H1 (cell line): Measurements from ENCODE around the gene B3GAT1. TPM values are rescaled to one million over a fixed set of nuclear protein-coding genes. Genes with fewer than 3 reads are reported as not detected.

ENCODE experiments used
- CTCF ChIA-PET: fragments of 300-600 bp; sonication (Branson Sonifier 250); formaldehyde crosslinking; loops from one replicate; lab custom pipeline; 2021; ENCODE audit not compliant: partially characterized antibody; lab: Charles Lee
- POLR2A ChIA-PET: fragments of 300-600 bp; sonication (Branson Sonifier 250); formaldehyde crosslinking; loops from one replicate; lab custom pipeline; 2021; ENCODE audit warnings: inconsistent platforms; ENCODE audit not compliant: partially characterized antibody; lab: Charles Lee
- DNase-seq, 2 experiments: peaks; one replicate each; pipeline versions ENCODE4 v3.0.0 to v3.0.0-alpha.2; 2010 to 2022; ENCODE audit warnings: low spot score in 2 of 2, low read depth in 1 of 2, mixed read lengths in 1 of 2
- FAIRE-seq: peaks from 2 replicates; lab custom pipeline; 2011; peaks lifted over from hg19 to GRCh38; lab: Jason Lieb, UNC
- H2AFZ ChIP-seq: 2 replicates; pipeline ENCODE4 v1.8.1; 2012; ENCODE audit warnings: low read length, inconsistent platforms
- H2AK5ac ChIP-seq: 2 replicates; pipeline ENCODE4 v1.6.1; 2013; ENCODE audit warnings: low read depth, low read length
- H2BK120ac ChIP-seq: replicated peaks from 2 replicates; pipeline ENCODE3; 2013; ENCODE audit warnings: low read depth, low read length, inconsistent platforms
- H2BK12ac ChIP-seq: 2 replicates; pipeline ENCODE4 v1.6.1; 2013; ENCODE audit warnings: low read depth, low read length
- H2BK15ac ChIP-seq: 2 replicates; pipeline ENCODE4 v1.6.1; 2013; ENCODE audit warnings: low read length
- H2BK20ac ChIP-seq: 2 replicates; pipeline ENCODE4 v1.6.1; 2013; ENCODE audit warnings: low read length
- H2BK5ac ChIP-seq: 2 replicates; pipeline ENCODE4 v1.6.1; 2013; ENCODE audit warnings: low read depth, low read length
- H3K14ac ChIP-seq: 2 replicates; pipeline ENCODE4 v1.6.1; 2013; ENCODE audit warnings: inconsistent platforms; ENCODE audit not compliant: insufficient read length
- H3K18ac ChIP-seq: 2 replicates; pipeline ENCODE4 v1.6.1; 2013; ENCODE audit warnings: low read length; ENCODE audit errors: extremely low read depth
- H3K23ac ChIP-seq: 2 replicates; pipeline ENCODE4 v1.6.1; 2013; ENCODE audit warnings: inconsistent platforms; ENCODE audit not compliant: insufficient read length
- H3K23me2 ChIP-seq: 2 replicates; pipeline ENCODE4 v1.6.1; 2013; ENCODE audit warnings: low read depth, low read length
- H3K27ac ChIP-seq: 2 replicates; pipeline ENCODE4 v1.6.1; 2011; ENCODE audit warnings: low read depth, low read length, inconsistent platforms
- H3K27me3 ChIP-seq, 4 experiments: replicated peaks in 1 of 4; 1 replicate in 1 of 4; 2 replicates in 3 of 4; pipeline versions ENCODE4 v1.6.1 to v1.8.1; 2011 to 2013; ENCODE audit warnings: low read length in 3 of 4, mild to moderate bottlenecking in 3 of 4, inconsistent platforms in 2 of 4, mixed read lengths in 2 of 4, moderate library complexity in 1 of 4; ENCODE audit not compliant: control insufficient read depth in 3 of 4, insufficient read depth in 3 of 4; ENCODE audit errors: extremely low read depth in 1 of 4
- H3K36me3 ChIP-seq, 4 experiments: 2 replicates each; pipeline versions ENCODE4 v1.6.1 to v1.8.1; 2011 to 2013; ENCODE audit warnings: mild to moderate bottlenecking in 4 of 4, low read length in 3 of 4, moderate library complexity in 2 of 4, control low read depth in 1 of 4, inconsistent platforms in 1 of 4; ENCODE audit not compliant: insufficient read depth in 4 of 4, control insufficient read depth in 2 of 4
- H3K4ac ChIP-seq: replicated peaks from 2 replicates; pipeline ENCODE3; 2013; ENCODE audit warnings: low read length, low read depth, mixed read lengths, inconsistent platforms; ENCODE audit not compliant: insufficient read length
- H3K4me1 ChIP-seq, 4 experiments: replicated peaks in 1 of 4; 1 replicate in 1 of 4; 2 replicates in 3 of 4; pipeline versions ENCODE4 v1.6.1 to v1.8.1; 2011 to 2013; ENCODE audit warnings: low read length in 3 of 4, inconsistent platforms in 2 of 4, mixed read lengths in 1 of 4; ENCODE audit not compliant: insufficient read depth in 4 of 4, control insufficient read depth in 3 of 4
- H3K4me2 ChIP-seq, 2 experiments: 2 replicates each; pipeline versions ENCODE4 v1.6.1 to v1.8.1; 2011 to 2013; ENCODE audit warnings: low read depth in 2 of 2, low read length in 2 of 2, control low read depth in 1 of 2, inconsistent platforms in 1 of 2, mild to moderate bottlenecking in 1 of 2; ENCODE audit not compliant: insufficient read depth in 1 of 2
- H3K4me3 ChIP-seq, 4 experiments: fragments of 200-600, 300-600 bp in 1 of 4; sonication (generic), shearing (Covaris generic), sonication (Bioruptor Twin) in 1 of 4; 2 replicates each; pipeline versions ENCODE4 v1.5.1 to v1.8.1; 2011 to 2016; ENCODE audit warnings: low read length in 4 of 4, low read depth in 3 of 4, control low read depth in 2 of 4, inconsistent platforms in 2 of 4, mild to moderate bottlenecking in 2 of 4, mixed read lengths in 1 of 4, moderate library complexity in 1 of 4; ENCODE audit not compliant: insufficient read depth in 2 of 4; ENCODE audit errors: extremely low read depth in 1 of 4
- H3K56ac ChIP-seq: replicated peaks from 2 replicates; pipeline ENCODE3; 2013; ENCODE audit warnings: low read depth, mild to moderate bottlenecking, mixed read lengths, low read length, inconsistent platforms; ENCODE audit not compliant: insufficient read length
- H3K79me1 ChIP-seq: 2 replicates; pipeline ENCODE4 v1.6.1; 2013; ENCODE audit warnings: low read depth, low read length, control low read depth
- H3K79me2 ChIP-seq, 2 experiments: 2 replicates each; pipeline versions ENCODE4 v1.6.1 to v1.8.1; 2012 to 2013; ENCODE audit warnings: low read length in 2 of 2, mild to moderate bottlenecking in 2 of 2, inconsistent platforms in 1 of 2; ENCODE audit not compliant: insufficient read depth in 2 of 2, control insufficient read depth in 1 of 2
- H3K9ac ChIP-seq, 4 experiments: replicated peaks in 1 of 4; 1 replicate in 1 of 4; 2 replicates in 3 of 4; pipeline versions ENCODE4 v1.6.1 to v1.8.1; 2011 to 2013; ENCODE audit warnings: low read depth in 3 of 4, low read length in 3 of 4, control low read depth in 2 of 4, mild to moderate bottlenecking in 2 of 4, moderate library complexity in 2 of 4, inconsistent platforms in 1 of 4; ENCODE audit errors: extremely low read depth in 1 of 4
- H3K9me3 ChIP-seq, 2 experiments: 2 replicates each; pipeline versions ENCODE4 v1.6.1 to v1.8.1; 2012 to 2013; ENCODE audit warnings: mild to moderate bottlenecking in 2 of 2, moderate library complexity in 2 of 2, control low read depth in 1 of 2, inconsistent platforms in 1 of 2, low read depth in 1 of 2, low read length in 1 of 2, mixed read lengths in 1 of 2; ENCODE audit not compliant: insufficient read depth in 2 of 2
- H4K20me1 ChIP-seq, 2 experiments: replicated peaks in 1 of 2; 2 replicates each; pipeline versions ENCODE3 to v1.8.1; 2011 to 2013; ENCODE audit warnings: inconsistent platforms in 2 of 2, low read length in 2 of 2, mild to moderate bottlenecking in 1 of 2; ENCODE audit not compliant: insufficient read depth in 2 of 2, control insufficient read depth in 1 of 2
- H4K5ac ChIP-seq: 2 replicates; pipeline ENCODE4 v1.6.1; 2013; ENCODE audit warnings: low read length, low read depth, mixed read lengths, inconsistent platforms; ENCODE audit not compliant: insufficient read length
- H4K8ac ChIP-seq: 2 replicates; pipeline ENCODE4 v1.8.0; 2013; ENCODE audit warnings: mild to moderate bottlenecking, moderate library complexity, low read length, inconsistent platforms; ENCODE audit not compliant: insufficient read depth; ENCODE audit errors: extremely low read depth
- H4K91ac ChIP-seq: replicated peaks from 2 replicates; pipeline ENCODE3; 2013; ENCODE audit warnings: low read length, mixed read lengths, inconsistent platforms; ENCODE audit not compliant: insufficient read length
- BRCA1 ChIP-seq: IDR thresholded peaks from 2 replicates; pipeline ENCODE4 v1.6.1; 2012; ENCODE audit warnings: low read depth, low read length, improper control_type of control experiment
- SP4 ChIP-seq: IDR thresholded peaks from 2 replicates; pipeline ENCODE4 v1.6.1; 2012; ENCODE audit warnings: low read length, inconsistent platforms
- WGBS, 2 experiments: shearing (Covaris generic) in 1 of 2; methylation state at CpG; one replicate each; pipeline versions ENCODE4 v1.1.6 to v1.1.7; 2013 to 2015; ENCODE audit warnings: low lambda C conversion rate in 2 of 2, mixed read lengths in 2 of 2, inconsistent platforms in 1 of 2, low coverage in 1 of 2, missing lambda C conversion rate in 1 of 2; ENCODE audit not compliant: insufficient replicate concordance in 2 of 2, insufficient coverage in 1 of 2, insufficient read length in 1 of 2; ENCODE audit errors: extremely low coverage in 1 of 2, missing lambda C conversion rate in 1 of 2; 5-methylcytosine and 5-hydroxymethylcytosine counted together
- polyA plus RNA-seq, 7 experiments: library from polyadenylated mRNA; depleted of rRNA in 3 of 7; stranded (reverse) in 5 of 7; unstranded in 2 of 7; fragments of >200 nt in 5 of 7; fragments of 200-250 nt in 2 of 7; gene quantifications; 1 replicate in 5 of 7; 2 replicates in 1 of 7; 4 replicates in 1 of 7; pipeline versions ENCODE4 v1.2.1 to v1.2.3, GENCODE V29; 2011 to 2013; ENCODE audit warnings: missing spikeins in 2 of 7, mixed read lengths in 2 of 7
- total RNA-seq: library from RNA; stranded (reverse); fragmentation: NEBNext Ultra II Directional; extraction: Animal tissue kit (Norgen Biotek cat#: 25700); gene quantifications from 2 replicates; pipeline ENCODE4 v1.2.1, GENCODE V29; 2021

B3GAT1 gene
- total and polyA plus RNA-seq, 2 of the 8 experiments (the other 6 are each of a cell fraction or from before 2014, with no cell fraction given): 19.7 to 32.4 TPM

DNA sequence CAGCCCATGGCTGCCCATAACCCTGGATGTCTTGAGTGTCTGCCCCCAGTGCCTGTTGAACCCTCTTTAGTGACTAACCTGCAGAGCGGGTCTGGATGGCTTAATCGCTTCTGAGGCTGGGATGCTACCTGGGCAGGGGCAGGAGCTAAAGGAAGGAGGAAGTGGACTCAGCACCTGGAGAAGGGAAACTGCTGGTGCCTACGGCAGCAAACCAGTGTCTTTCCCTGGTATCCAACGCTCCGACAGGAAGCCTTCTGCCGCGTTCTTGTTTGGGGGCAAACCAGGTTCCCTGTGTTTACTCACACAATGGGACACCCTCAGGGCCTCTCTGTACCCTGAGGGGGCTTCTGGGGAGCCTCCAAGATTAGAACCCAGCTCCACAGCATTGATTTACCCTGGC lies 38.1 kb upstream of the B3GAT1 start:
- H3K27me3 ChIP-seq: no peaks in the 10 kb centered on the region
- no peaks in the 10 kb centered on the region for H3K23me2 ChIP-seq
- no peaks in the 10 kb centered on the region for H4K20me1 ChIP-seq
- H3K79me1 ChIP-seq: no peaks in the 10 kb centered on the region; the same call in 1 of the 2 replicates
- H4K91ac ChIP-seq: no peak overlapping the region
- H4K8ac ChIP-seq: no peak overlapping the region
- no peak overlapping the region for H3K4me3 ChIP-seq
- H3K9me3 ChIP-seq: no peaks in the 10 kb centered on the region
- H3K4ac ChIP-seq: no peak overlapping the region
- H3K23ac ChIP-seq: no peak overlapping the region
- peak overlapping the region; percentile 61; the same call in 1 of the 2 replicates for H2BK20ac ChIP-seq
- no peak overlapping the region for H2AFZ ChIP-seq
- H4K5ac ChIP-seq: no peak overlapping the region
- ChIA-PET POLR2A (interaction anchor here (1.1 to 1.7 kb wide), 2 partner anchors 9 to 12 kb away, joined by 3 to 5 read pairs; no protein-coding TSS in a partner anchor), CTCF (interaction anchor here (0.7 to 2.7 kb wide), 12 partner anchors 9 to 130 kb away, joined by 3 to 10 read pairs (median 4); no protein-coding TSS in a partner anchor)
- no peak overlapping the region for H3K9ac ChIP-seq
- DNase-seq (no peak), FAIRE-seq (no peak)
- no peak for TF ChIP-seq SP4
- no peak for TF ChIP-seq BRCA1
- H3K79me2 ChIP-seq: no peaks in the 10 kb centered on the region
- H3K56ac ChIP-seq: no peak overlapping the region
- no peak overlapping the region for H3K27ac ChIP-seq
- H2BK12ac ChIP-seq: no peak overlapping the region
- no peaks in the 10 kb centered on the region for H3K36me3 ChIP-seq
- H2BK120ac ChIP-seq: no peak overlapping the region
- no peak overlapping the region for H2AK5ac ChIP-seq
- no peak overlapping the region for H2BK5ac ChIP-seq
- 0 out of 7 replicates have a peak, but pooled peaks cover 0 to 2% (median 0%) of the 10 kb centered on the region in 4 experiments for H3K4me1 ChIP-seq
- H3K14ac ChIP-seq: no peak overlapping the region
- no peak overlapping the region for H3K4me2 ChIP-seq
- H2BK15ac ChIP-seq: no peak overlapping the region
- H3K18ac ChIP-seq: no peak overlapping the region
- 96% methylated on average over 7 of the region's 7 CpGs; no CpG with 5 or more reads in 1 of the 2 experiments for WGBS, 2 experiments
